ENCODE data around the gene CAMKMT. TPM values are rescaled to one million over a fixed set of nuclear protein-coding genes. Genes with fewer than 3 reads are reported as not detected.
A peak's percentile ranks its signal among the peaks of the same experiment; 100 is the strongest.

The CAMKMT gene
- total and polyA plus RNA-seq, 9 of the 15 experiments (the other 6 are each of a cell fraction or from before 2014, with no cell fraction given) = 1.6 to 15.3 (median 7.4) TPM

DNA sequence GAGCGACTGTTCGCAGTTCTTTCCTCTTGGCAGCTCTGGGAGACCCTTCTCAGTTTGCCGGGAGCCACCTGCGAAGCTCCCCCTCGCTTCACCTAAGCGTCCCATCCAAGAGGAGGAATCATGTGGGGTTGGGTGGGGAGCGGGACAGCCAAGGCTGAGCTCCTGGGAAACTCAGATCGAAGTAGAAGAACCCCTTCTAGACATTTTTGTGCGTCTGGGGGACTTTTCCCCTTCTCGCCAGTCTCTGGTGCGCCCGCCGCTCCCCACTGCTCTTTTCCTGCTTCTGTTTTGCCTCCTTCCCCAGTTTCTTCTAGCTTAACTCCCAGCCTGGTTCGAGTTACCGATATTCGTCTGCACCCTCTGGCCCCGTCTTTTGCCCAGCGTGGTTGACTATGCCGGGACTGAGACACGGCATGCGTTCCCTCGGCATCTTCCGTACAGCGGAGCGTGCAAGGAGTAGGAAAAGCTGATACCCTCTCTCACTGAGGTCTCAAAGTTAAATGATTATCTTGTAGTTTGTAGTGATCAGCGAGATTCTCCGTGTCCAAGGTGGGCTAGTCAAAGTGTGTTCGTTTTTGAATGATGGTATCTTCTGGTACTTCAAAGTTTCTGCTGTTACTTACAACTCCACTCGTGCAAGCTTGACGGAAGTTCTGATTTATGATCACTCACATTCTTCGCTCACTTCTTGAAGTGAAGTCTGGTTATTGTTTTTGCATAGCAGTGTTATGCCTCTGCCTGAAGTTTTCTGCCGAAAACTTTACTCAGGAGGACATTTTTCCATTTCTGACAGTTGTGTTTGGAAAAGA lies 664 bp downstream of the CAMKMT start (continued):
- TF ChIP-seq, protein P1, sequence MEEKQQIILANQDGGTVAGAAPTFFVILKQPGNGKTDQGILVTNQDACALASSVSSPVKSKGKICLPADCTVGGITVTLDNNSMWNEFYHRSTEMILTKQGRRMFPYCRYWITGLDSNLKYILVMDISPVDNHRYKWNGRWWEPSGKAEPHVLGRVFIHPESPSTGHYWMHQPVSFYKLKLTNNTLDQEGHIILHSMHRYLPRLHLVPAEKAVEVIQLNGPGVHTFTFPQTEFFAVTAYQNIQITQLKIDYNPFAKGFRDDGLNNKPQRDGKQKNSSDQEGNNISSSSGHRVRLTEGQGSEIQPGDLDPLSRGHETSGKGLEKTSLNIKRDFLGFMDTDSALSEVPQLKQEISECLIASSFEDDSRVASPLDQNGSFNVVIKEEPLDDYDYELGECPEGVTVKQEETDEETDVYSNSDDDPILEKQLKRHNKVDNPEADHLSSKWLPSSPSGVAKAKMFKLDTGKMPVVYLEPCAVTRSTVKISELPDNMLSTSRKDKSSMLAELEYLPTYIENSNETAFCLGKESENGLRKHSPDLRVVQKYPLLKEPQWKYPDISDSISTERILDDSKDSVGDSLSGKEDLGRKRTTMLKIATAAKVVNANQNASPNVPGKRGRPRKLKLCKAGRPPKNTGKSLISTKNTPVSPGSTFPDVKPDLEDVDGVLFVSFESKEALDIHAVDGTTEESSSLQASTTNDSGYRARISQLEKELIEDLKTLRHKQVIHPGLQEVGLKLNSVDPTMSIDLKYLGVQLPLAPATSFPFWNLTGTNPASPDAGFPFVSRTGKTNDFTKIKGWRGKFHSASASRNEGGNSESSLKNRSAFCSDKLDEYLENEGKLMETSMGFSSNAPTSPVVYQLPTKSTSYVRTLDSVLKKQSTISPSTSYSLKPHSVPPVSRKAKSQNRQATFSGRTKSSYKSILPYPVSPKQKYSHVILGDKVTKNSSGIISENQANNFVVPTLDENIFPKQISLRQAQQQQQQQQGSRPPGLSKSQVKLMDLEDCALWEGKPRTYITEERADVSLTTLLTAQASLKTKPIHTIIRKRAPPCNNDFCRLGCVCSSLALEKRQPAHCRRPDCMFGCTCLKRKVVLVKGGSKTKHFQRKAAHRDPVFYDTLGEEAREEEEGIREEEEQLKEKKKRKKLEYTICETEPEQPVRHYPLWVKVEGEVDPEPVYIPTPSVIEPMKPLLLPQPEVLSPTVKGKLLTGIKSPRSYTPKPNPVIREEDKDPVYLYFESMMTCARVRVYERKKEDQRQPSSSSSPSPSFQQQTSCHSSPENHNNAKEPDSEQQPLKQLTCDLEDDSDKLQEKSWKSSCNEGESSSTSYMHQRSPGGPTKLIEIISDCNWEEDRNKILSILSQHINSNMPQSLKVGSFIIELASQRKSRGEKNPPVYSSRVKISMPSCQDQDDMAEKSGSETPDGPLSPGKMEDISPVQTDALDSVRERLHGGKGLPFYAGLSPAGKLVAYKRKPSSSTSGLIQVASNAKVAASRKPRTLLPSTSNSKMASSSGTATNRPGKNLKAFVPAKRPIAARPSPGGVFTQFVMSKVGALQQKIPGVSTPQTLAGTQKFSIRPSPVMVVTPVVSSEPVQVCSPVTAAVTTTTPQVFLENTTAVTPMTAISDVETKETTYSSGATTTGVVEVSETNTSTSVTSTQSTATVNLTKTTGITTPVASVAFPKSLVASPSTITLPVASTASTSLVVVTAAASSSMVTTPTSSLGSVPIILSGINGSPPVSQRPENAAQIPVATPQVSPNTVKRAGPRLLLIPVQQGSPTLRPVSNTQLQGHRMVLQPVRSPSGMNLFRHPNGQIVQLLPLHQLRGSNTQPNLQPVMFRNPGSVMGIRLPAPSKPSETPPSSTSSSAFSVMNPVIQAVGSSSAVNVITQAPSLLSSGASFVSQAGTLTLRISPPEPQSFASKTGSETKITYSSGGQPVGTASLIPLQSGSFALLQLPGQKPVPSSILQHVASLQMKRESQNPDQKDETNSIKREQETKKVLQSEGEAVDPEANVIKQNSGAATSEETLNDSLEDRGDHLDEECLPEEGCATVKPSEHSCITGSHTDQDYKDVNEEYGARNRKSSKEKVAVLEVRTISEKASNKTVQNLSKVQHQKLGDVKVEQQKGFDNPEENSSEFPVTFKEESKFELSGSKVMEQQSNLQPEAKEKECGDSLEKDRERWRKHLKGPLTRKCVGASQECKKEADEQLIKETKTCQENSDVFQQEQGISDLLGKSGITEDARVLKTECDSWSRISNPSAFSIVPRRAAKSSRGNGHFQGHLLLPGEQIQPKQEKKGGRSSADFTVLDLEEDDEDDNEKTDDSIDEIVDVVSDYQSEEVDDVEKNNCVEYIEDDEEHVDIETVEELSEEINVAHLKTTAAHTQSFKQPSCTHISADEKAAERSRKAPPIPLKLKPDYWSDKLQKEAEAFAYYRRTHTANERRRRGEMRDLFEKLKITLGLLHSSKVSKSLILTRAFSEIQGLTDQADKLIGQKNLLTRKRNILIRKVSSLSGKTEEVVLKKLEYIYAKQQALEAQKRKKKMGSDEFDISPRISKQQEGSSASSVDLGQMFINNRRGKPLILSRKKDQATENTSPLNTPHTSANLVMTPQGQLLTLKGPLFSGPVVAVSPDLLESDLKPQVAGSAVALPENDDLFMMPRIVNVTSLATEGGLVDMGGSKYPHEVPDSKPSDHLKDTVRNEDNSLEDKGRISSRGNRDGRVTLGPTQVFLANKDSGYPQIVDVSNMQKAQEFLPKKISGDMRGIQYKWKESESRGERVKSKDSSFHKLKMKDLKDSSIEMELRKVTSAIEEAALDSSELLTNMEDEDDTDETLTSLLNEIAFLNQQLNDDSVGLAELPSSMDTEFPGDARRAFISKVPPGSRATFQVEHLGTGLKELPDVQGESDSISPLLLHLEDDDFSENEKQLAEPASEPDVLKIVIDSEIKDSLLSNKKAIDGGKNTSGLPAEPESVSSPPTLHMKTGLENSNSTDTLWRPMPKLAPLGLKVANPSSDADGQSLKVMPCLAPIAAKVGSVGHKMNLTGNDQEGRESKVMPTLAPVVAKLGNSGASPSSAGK (IDR thresholded peaks at IDR 0.05) = peak; percentile 59; the same call in 1 of the 2 replicates
- TF ChIP-seq TEAD4 (IDR thresholded peaks at IDR 0.05; ENCODE audit: low read length) (peak; percentile 58), TEAD4 (CRISPR knock-in tag; IDR thresholded peaks at IDR 0.05; ENCODE audit: borderline replicate concordance) (no peak), L3MBTL2 (IDR thresholded peaks at IDR 0.05) (peak; percentile 31; the same call in 1 of the 2 replicates), NFATC3 (IDR thresholded peaks at IDR 0.05) (no peak), ZBTB17 (CRISPR knock-in tag; IDR thresholded peaks at IDR 0.05) (no peak), KHSRP (IDR thresholded peaks at IDR 0.05) (no peak)
- TF ChIP-seq, protein P2, sequence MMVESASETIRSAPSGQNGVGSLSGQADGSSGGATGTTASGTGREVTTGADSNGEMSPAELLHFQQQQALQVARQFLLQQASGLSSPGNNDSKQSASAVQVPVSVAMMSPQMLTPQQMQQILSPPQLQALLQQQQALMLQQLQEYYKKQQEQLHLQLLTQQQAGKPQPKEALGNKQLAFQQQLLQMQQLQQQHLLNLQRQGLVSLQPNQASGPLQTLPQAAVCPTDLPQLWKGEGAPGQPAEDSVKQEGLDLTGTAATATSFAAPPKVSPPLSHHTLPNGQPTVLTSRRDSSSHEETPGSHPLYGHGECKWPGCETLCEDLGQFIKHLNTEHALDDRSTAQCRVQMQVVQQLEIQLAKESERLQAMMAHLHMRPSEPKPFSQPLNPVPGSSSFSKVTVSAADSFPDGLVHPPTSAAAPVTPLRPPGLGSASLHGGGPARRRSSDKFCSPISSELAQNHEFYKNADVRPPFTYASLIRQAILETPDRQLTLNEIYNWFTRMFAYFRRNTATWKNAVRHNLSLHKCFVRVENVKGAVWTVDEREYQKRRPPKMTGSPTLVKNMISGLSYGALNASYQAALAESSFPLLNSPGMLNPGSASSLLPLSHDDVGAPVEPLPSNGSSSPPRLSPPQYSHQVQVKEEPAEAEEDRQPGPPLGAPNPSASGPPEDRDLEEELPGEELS (CRISPR knock-in tag; IDR thresholded peaks at IDR 0.05; ENCODE audit: borderline replicate concordance) = peak; percentile 22; the same call in 1 of the 2 replicates
- TF ChIP-seq, protein P3, sequence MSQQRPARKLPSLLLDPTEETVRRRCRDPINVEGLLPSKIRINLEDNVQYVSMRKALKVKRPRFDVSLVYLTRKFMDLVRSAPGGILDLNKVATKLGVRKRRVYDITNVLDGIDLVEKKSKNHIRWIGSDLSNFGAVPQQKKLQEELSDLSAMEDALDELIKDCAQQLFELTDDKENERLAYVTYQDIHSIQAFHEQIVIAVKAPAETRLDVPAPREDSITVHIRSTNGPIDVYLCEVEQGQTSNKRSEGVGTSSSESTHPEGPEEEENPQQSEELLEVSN (IDR thresholded peaks at IDR 0.05; ENCODE audit: borderline replicate concordance in 1 of 2, extremely low read depth in 1 of 2, insufficient read depth in 1 of 2, insufficient read length in 1 of 2, low read depth in 1 of 2, low read length in 1 of 2, poor library complexity in 1 of 2, severe bottlenecking in 1 of 2) = peak in 1 of 2 experiments; percentile 14
- TF ChIP-seq, protein P4, sequence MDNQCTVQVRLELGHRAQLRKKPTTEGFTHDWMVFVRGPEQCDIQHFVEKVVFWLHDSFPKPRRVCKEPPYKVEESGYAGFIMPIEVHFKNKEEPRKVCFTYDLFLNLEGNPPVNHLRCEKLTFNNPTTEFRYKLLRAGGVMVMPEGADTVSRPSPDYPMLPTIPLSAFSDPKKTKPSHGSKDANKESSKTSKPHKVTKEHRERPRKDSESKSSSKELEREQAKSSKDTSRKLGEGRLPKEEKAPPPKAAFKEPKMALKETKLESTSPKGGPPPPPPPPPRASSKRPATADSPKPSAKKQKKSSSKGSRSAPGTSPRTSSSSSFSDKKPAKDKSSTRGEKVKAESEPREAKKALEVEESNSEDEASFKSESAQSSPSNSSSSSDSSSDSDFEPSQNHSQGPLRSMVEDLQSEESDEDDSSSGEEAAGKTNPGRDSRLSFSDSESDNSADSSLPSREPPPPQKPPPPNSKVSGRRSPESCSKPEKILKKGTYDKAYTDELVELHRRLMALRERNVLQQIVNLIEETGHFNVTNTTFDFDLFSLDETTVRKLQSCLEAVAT (IDR thresholded peaks at IDR 0.05) = peak in 1 of 2 experiments; percentile 62; a peak in 2 of 4 replicates
